HG03354 (cell line): ENCODE results near the gene SERTAD2.

Experiments
- ATAC-seq: cut with Tn5 transposase; IDR thresholded peaks from one replicate; pipeline ENCODE4 v1.9.1; 2021; ENCODE audit warnings: mild to moderate bottlenecking; ENCODE audit not compliant: unreplicated experiment, poor library complexity, severe bottlenecking

SERTAD2 gene

DNA sequence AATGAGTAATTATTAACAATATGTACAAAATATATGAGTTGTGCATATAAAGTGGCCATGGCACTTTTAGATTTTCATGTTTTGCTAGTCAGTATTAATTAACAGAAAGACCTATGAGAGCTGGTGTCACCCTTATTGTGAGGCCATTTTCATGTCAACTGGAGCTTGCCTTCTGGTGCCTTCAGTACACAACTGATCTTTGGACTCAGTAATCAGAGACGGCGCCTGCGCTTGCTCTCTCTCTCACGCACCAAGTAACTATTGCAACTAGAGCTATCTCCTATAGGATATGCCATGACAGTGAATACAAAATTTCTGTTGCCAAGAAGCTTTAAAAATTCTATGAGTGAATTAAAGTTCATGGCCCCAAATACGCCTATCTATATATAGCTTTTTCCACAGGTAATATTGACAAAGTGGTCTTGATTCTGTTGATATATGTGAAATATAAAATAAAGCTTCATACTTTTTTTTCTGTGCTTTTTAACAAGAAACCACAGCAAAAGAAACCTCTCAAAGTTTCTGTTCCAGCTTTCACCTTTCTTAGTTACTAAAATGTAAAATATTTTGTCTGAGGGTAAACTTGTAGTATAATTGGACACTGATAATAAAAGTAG lies 2.9 kb downstream of the SERTAD2 start:
- ATAC-seq, result no peak

DNA sequence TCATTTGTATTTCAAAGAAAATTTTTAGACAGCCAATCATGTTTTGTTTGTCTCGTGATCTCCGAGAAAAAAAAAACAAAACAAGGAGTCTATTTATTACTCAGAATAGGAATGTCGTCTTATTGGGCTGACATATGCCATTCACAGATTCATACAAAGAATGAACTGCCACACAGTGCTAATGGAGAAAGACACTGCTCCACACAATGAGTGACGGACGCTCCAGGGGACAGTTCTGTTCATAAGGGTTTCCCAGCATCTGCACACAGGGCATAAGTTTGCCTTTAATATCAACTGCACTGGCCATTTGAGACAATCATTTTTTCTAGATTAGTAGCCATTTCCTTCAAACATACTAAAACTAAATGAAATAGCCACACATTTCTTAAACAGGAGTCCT lies 3.4 kb downstream of the SERTAD2 start:
- ATAC-seq, result no peak

DNA sequence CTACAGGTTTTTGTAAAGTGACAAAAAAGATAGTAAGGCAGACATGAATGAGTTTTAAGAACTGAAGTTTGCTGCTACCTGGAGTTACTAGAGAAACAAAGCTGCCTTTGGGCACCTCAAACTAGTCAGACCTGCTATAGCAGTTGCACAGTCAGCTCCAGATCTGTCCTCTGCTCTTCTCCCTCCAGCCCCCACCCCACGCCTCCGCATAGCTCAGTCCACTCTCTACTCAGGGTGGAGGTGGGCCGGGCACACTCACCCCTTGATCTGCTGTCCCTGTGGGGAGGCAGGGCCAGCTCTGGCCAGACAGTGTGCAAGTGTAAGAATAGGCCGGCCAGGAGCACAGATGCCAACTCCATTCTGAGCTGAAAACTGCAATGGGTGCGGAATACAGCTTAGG lies 4.1 kb downstream of the SERTAD2 start:
- no peak for ATAC-seq

DNA sequence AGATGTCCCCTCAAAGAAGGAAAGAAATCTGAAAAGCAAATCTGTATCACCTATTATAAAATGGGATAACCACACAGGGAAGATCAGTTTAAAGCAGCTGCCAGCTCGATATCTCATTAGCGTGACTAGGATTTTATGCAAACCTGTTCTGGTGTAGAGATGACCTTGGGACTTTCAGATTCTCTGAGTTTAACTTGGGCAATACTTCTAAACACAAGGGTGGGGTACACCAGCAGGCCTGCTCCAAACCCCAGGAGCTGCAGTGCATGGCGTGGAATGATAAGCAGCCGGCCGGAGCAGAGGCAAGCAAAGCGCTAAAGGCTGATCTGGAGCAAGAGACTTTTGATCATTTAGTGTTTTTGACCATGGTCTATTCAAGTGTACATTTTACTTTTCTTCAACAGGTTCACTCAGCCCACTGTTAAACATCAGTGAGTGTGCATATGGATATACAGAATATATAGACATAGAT lies 4.7 kb downstream of the SERTAD2 start:
- ATAC-seq, result no peak

DNA sequence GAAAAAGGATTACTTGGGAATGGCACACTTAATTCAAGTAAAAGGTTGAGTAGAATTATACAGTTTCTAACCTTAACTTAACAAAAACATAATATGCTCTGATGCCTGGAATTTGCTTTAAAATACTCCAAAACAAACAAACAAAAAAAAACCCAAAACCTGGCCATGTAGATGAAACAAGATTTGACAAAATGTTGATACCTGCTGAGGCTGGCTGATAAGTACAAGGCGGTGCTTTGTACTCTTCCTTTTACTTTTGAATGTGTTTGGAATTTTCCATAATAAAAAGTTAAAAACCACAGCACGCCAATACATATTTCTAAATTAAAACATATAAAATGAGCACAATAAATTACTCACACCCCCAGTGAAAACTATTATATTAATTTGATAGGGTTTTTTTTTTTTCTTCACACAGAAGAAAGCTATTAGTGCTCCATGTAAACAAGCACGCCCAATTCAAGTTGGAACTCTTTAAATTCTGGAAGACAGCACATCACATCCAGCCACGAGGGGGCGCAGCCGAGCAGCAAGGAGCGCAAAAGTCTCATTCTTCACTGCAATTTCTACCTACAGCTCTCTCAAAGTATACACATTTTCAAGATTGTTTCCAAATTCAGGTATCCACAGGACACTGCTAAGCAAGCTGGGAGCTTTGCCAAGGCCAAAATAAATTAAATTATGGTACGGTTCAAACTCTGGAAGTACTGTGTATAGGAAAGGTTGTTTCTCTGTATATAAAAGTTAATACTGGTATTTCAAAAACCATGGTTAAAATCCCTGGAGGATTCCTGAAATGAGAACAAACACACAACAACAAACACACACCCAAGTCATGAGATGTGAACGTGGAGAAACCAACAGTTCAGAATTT lies 7.5 kb downstream of the SERTAD2 start:
- no peak for ATAC-seq

DNA sequence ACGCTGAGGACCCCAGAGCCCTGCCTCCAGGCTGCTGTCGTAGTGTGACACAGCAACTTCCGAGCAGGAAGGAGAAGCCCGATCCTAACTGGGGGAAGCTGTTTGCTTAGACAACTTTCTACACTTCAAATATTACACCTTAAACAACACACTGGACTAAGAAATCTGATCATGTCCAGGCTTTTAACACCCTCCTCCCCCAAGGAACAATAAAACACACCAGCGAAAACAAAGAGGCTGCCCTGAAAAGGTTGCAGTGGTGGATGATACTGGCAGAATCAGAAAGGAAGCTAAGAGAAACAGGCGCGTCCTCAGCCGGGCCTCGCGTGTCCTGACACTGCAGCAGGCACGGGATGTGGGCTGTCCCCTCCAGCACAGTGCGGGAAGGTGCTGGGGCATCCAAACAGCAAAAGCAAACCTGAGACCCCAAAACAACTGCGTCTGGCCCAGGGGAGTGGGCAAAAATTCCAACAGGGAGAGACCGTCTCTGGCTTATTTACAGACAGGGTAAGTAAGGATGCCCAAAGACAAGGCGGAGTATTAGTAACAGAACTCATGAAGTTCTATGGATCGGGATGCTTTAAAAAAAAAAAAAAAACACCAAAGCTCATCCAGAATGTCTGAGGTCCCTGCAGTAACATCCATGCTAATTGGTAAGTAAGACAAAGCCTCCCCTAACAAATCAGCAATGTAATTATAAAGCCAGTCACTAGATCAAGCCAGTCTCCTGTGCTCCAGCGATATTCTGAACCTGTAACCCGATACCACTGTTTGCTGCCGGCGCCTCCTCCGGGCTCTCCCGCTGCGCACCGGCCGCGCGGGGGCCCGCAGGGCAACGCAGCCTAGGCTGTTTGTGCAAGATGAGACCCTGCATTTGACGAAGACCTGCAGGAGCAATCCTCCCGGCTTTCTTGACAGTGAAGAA lies 9.0 kb downstream of the SERTAD2 start:
- ATAC-seq, result peak; percentile 58

DNA sequence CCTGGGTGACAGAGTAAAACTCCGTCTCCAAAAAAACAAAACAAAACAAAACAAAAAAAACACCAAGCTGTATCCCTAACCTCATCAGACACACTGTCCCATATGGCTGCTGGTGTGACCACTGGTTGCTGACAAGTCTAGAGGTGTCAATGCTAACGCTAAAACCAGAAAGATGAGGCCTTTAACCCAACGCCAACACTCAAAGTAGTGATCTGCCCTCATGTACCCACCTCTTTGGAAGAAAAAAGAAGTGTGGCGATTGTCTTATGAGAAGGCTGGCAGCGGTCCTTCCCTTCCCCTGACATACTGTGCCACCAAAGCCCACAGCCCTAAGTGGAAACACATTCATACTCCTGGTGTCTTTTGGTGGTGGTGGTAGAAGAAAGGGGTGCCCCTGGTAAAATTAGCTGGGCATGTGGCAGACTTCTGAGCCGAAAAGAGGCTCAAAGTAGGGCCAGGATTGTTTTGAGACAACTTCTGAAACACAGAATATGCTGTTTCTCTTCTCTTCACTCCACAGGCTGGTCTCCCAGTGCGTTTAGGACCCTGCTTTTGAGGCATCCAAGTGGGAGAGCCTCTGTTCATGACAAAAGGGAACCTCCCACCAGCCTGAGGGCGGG lies 9.8 kb downstream of the SERTAD2 start:
- no peak for ATAC-seq

DNA sequence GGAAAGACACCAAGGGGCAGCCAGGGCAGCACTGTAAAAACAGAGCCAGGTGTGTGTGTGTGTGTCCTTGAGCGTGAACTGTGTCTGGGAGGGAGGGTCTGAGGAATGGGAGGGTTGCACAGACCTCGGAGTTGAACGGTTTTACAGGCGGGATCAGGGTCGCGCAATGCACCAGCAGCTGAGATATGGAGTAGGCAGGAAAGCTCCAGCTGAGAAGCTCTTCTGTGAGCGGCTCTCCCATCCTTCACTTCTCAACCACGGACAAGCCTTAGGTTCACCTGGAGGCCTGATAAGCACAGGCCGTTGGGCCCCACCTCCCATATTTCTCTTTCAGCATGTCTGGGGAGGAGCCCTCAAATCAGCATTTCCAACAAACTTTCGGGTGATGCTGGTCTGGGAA lies 12.1 kb downstream of the SERTAD2 start:
- ATAC-seq, result no peak

DNA sequence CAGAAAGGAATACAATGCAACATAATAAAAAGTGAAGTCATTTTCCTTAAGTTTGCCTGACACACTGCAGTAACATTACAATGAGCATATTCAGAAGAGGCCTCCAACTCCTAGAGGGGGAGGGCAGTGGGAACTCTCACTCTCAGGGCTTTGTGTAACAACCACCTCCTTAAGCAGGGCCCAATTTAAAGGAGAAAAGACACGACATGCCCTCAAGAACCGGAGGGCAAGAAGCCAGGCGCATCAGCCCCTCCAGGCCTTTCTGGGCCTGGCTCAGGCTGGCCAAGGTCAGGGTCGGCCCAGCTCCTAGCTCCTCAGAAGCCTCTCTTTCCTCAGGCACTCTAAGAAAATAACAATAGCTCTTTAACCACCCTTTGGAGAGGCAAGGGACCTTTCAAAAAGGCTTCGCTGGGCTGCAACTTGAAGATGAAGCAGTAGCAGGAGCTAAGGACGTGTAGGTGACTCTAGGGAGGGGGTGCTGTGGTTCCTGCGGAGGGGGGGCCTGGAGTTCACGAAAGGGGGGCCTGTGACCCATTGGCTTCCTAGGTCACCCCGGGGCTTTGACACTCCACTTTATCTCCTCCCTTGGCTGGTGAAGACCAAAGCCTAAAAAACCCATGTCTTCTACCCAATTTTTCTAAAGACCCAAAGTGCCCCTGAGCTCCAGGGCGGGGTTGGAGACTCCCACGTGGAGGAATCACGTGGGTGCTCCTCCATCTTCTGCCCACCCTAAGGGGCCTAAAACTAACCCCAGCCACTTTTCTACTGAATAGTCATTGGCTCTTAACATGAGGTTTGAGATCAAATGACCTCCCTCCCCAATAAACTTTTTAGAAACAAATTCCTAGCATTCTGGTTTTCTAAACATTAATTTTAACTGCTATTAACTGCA lies 13.3 kb downstream of the SERTAD2 start:
- no peak for ATAC-seq

DNA sequence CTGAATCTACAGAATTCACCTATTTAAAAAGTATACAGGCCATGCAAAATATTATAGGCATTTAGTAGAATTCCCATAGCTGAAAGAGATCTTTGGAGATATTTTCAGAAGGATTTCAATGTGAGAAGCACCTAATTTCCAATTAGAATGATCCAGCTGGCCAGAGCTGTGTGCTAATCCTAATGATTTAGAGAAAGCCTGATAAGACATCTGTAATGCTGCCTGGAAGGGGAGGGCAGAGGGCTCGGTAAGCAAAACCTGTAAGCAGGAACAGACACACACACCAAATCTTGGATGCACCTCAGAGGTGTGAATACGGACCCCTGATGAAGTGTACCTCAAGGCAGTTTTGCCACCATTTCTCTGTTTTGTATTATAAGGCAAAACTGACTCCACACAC lies 14.0 kb downstream of the SERTAD2 start:
- ATAC-seq, result no peak

DNA sequence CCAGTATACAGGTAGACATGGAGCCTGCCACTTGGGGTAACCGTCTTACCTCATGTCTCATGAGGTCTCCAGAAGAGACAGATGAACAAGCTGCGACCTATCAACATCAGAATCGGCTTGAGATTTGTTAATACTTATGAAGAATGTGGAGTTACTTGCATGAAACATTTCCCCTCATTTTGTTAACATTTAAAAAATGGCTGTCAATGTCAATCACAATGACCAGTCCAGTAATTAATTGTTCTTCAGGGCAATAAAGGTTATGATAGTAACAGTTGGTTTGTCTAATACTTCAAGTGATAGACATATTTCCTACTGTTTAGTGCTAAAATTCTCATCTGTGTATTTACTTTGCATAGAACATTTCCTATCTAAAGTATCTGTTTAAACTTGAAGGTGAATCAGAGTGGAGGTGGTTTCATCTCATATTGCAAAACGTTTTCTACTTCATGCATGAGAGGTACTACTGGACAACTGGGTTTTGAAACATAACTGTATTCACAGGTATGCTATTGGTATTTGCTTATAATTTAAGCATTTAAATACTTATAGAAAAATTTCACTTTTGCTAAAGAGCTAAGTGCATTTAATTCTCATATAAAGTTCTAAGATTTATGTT lies 15.1 kb downstream of the SERTAD2 start:
- no peak for ATAC-seq

DNA sequence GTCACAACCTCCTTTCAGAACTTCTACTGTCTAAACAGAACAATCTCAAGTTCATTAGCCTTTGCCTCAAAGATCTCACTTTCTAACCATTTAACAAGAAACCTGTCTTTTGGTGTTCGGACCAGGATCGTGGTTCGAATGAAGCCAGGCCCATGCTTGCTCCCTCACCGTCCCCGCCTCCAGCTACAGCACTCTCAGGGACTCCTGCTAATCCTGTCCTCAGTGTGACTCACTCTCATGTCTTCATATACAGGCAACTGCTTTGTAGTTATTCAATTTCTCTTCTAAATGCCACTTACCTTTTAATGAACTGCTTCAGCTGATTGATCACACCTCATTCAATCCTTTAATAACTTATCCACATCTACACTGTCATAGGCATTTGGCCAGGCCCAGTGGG lies 15.8 kb downstream of the SERTAD2 start:
- ATAC-seq, result no peak

DNA sequence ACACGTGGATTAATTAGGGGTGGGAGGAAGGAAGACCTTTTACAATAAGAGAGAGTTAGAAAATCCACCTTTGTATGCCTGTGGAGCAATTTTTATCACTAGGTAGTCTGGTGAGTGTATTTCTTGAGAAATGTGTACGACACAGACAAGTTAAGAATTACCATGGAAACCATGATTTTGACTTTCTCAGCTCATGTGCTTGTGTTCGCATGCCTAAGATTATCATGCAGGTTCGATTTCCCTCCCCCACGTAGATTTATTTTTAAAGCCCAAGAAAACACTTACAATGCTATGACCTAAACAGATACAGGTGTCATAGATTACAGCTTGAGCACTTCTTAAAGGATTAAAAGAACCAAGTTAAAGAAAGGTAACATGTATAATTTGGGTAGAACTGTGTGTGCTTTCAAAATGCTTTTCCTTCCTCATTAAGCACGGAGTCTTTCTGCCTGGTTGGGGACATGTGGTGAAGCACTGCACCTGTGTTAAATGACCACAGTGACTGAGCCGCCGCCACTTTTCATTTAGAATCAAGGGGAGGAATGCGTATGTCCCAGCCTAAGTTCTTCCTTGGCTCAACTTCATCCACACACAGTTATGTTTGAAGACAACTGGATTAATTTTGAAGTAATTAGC lies 16.6 kb downstream of the SERTAD2 start:
- peak; percentile 63 for ATAC-seq

DNA sequence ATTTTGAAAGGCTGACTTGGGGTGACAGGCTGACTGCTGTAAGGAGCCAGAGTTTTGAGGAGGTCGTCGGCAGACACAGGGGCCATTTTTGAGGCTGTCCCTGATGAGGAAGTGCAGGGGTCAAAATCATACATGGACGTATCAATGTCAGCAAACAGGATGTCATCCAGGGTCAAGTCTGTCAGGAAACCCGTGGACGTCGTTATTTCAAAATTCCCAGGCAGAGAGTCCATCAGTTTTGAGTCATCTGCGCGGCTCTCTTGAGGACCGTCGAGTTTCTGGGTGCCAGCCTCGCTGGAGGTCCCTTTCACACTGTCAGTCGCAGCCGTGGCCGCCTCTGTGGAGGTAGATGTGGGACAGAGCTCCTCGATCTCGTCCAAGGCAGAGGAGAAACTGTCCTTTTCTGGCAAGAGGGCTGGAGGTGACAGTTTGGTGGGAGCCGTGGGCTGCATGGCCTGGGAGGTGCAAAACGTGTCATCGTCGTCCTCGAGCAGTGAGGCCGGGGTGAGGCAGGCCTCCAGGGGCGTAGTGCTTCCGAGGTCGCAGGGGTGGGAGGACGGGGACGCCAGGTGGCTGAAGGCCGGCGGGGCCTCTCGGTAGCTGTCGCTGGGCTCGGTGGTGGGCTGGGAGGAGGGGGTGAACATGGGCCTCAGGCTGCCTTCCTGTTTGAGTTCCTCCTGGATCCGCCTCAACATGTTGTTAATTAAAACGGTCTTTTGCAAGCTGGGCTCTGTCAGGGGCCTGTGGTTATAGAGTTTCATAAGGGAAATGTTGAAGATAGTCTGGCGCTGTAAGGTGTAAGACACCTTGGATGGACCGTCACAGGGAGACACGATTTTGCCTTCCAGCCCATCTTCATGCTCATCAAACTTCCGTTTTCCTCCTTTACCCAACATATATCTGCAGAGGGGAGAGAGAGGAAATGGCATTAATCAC lies 17.5 kb downstream of the SERTAD2 start:
- ATAC-seq, result peak; percentile 79

DNA sequence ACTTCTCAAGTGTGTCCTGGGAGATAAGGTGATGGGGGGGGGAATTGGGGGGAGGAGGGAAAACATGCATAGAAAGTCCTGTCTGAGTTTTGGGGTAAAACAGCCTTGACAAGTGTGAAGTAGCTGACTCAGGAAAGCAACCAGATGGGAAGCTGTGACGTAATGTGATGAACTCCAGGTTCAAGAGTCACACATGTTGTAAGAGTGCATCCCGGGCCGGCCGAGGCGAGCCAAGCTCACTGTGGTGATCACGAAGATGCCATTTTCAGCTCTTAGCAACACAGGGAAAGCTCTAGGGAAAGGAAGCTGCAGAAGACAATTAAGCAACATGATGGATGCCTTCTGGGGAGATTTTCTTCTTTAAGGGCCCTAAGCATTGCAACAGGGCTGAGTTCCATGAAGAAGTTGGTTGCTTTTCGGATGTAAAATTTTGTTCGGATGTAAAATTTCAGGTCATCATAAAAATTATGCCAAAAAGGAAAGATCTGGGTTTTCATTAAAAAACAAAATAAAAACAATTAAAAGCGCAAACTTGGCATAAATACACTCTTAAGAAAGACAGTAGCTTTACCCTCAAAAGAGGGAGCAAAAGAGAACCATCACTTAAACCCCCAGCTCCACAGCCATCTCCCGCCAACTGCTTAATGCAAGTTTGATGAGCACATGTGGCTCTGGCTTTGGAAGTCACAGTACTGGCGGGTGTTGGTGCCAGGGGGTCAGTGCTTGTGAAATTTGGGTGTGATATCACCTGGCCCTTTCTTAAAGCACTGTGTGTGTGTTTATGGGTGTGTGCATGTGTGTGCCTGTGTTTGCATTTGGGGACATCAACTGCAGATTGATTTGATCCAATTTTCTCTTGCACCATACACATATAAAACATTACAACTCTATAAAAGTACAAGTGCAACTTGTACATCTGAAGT lies 19.1 kb downstream of the SERTAD2 start:
- ATAC-seq, result no peak
